Activated T-helper 2 cell treated with anti-CD3 and anti-CD28 coated beads, Interferon-gamma antibody, Interleukin-2, Interleukin-4, amounts not matched to agents 10 μg/mL and 5 μg/mL and 100 μg/mL, durations not matched to agents 14 hours and 24 hours and 36 hours (primary cell): ENCODE data around the gene RGS19. TPM values are rescaled to one million over a fixed set of nuclear protein-coding genes. Genes with fewer than 3 reads are reported as not detected.

Source experiments
- DNase-seq: peaks from one replicate; pipeline ENCODE4 v3.0.0; 2021; ENCODE audit warnings: low spot score
- H3K27ac Mint-ChIP-seq: one replicate; pipeline ENCODE4 v1.8.0; 2021; ENCODE audit warnings: mixed read lengths
- H3K27me3 Mint-ChIP-seq: one replicate; pipeline ENCODE4 v1.8.0; 2021; ENCODE audit warnings: low read depth, mixed read lengths
- H3K36me3 Mint-ChIP-seq: one replicate; pipeline ENCODE4 v1.8.0; 2021; ENCODE audit warnings: low read depth, mixed read lengths
- H3K4me1 Mint-ChIP-seq: one replicate; pipeline ENCODE4 v1.8.0; 2021; ENCODE audit warnings: low read depth, mixed read lengths
- H3K4me3 Mint-ChIP-seq: one replicate; pipeline ENCODE4 v1.8.0; 2021; ENCODE audit warnings: low read depth, mild to moderate bottlenecking, moderate library complexity, mixed read lengths
- H3K9me3 Mint-ChIP-seq: one replicate; pipeline ENCODE4 v1.8.0; 2021; ENCODE audit warnings: mixed read lengths
- intact Hi-C: fragments of 100-400 bp; cut with micrococcal nuclease; formaldehyde crosslinking; loops from one replicate; pipeline ENCODE4 v1.15.1; 2023
- total RNA-seq: library from RNA; stranded (reverse); gene quantifications from 2 replicates; pipeline ENCODE4 v1.2.3, GENCODE V29; 2022

RGS19 gene
- total RNA-seq, 1 donor from 2014 or later = 42.0 TPM

DNA sequence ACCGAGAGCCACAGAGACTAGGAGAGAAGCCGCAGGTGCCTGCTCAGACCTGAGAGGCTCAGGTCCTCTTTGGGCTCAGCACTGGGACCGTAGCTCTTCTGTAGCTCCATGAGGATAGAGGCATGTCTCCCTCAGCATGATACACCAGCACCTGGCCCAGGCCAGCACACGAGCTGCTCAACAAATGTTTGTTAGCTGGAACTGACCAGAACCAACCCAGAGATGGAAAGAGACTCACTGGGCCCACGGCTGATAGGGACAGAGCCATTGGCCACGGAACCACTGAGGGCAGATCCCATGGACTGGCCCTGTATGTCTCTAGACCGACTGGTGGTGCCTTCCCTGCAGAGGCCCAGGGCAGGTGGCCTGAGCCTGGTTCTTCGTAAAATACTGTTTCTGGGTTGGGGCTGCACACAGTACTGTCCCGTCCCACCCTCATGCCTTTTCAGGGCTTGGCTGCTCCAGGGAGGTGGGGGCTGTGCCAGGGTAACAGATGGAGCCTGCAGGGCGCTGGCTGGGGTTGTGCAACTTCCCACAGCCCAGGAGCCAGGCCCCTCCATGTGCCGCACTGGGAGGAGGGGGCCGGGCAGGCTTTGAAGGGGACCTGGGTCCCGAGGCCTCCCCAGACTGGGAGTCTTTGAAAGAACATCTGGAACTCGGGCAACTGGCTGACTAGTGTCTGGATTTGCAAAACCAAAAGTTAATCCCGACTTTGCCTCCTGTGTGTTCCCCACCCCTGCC lies 38.1 kb downstream of the RGS19 start:
- Mint-ChIP-seq H3K27ac (peak overlapping the region; percentile 31), H3K4me1 (peaks cover 25% of the 10 kb centered on the region)
- intact Hi-C loops = no loop called here

GRCh38 chr20:64040231-64041039 lies 38.9 kb downstream of the RGS19 start:
- H3K4me3 Mint-ChIP-seq = no peak overlapping the region
- intact Hi-C loops = no loop called here
- no peaks in the 10 kb centered on the region for H3K9me3 Mint-ChIP-seq
- no peaks in the 10 kb centered on the region for H3K27me3 Mint-ChIP-seq
- DNase-seq = no peak
- H3K4me1 Mint-ChIP-seq = peaks cover 25% of the 10 kb centered on the region
- no peak overlapping the region for H3K27ac Mint-ChIP-seq
- peaks cover under 1% of the 10 kb centered on the region for H3K36me3 Mint-ChIP-seq

More for the DNA sequence above, 38.1 kb downstream of the RGS19 start:
- no peaks in the 10 kb centered on the region for H3K36me3 Mint-ChIP-seq
- peaks cover 4% of the 10 kb centered on the region for H3K27me3 Mint-ChIP-seq
- no peaks in the 10 kb centered on the region for H3K9me3 Mint-ChIP-seq
- peak overlapping the region; percentile 57 for H3K4me3 Mint-ChIP-seq
- DNase-seq = no peak

DNA sequence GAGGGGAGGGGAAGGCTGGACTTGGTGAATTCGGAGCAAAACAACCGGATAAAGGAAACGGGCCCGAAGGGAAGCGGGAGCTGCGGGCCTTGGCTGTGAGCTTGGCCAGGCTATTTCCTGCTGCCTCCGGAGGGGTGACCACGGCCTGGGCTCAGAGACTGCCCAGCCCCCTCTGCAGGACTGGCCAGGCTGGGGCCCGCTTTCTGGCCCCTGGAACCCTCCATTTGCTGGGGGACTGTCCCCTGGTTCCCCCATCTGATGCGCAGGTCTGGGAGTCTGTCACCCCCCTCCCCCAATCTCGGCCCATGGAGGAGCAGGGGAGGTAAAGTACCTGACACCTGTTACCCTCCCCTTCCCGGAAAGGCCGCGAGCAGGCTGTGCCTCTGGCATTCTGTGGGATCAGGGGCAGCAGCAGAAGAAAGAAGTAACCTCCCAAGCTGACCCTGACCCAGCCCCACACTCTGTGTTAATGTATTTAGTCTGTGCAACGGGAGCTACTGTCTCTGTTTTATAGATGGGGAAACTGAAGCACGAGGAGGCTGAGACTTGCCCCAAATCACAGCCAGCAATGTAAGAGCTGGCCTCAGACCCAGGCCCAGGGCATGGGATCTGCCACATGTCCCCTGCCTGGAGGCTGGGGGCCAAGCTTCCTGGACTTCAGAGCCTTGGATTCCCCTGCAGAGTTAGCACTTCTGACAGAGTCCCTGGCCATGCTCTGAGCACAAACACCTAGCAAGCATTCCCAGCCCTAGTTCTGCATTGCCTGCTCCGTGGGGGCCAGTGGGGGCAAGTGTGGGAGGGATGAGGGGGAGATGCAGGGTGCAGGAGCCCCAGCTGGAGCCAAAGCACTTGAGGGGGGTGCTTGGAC lies 39.8 kb downstream of the RGS19 start:
- H3K4me1 Mint-ChIP-seq = peaks cover 33% of the 10 kb centered on the region

DNA sequence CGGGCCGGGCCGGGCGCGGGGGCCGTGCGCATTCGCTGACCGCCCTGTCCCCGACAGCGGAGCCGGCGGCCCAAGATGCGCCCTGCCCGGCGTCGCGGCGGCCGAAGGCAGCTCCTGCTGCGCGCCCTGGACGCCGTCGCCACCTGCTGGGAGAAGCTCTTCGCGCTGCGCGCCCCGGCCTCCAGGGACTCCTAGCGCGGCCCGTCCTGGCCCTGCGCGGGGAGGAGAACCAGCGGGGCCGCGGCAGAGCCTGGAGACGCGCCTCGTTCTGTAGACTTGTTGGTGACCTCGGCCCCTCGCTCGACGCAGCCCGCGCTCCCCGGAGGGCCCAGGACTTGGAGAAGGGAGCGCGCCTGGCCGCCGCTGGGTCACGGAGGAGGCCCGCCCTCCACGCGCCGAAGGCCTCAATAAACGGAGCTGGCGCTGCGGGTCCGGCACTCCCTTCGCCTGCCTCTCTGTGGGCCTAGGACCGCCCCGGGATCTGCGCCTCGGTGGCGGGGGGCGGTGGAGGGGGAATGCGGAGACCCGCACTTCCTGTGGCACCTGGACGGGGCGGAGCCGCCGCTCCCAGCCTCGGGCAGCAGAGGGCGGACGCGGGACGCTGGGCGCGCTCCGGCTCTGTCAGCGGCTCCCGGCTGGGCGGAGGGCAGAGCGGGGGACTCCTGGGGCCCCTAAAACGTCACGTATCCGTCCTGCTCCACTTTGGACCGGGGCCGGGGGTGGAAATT lies 40.6 kb downstream of the RGS19 start:
- peaks cover 38% of the 10 kb centered on the region for H3K4me1 Mint-ChIP-seq
- peaks cover 9% of the 10 kb centered on the region for H3K36me3 Mint-ChIP-seq
- no peaks in the 10 kb centered on the region for H3K27me3 Mint-ChIP-seq
- H3K4me3 Mint-ChIP-seq = peak overlapping the region; percentile 66
- peak; percentile 73 for DNase-seq
- intact Hi-C loops = loop anchor here (1.0 to 10.0 kb wide), 2 partner anchors 58 to 144 kb away; partner anchors contain the start of gene DNAJC5
- H3K27ac Mint-ChIP-seq = no peak overlapping the region
- no peaks in the 10 kb centered on the region for H3K9me3 Mint-ChIP-seq

More for the DNA sequence above, 39.8 kb downstream of the RGS19 start:
- H3K27me3 Mint-ChIP-seq = no peaks in the 10 kb centered on the region
- peak overlapping the region; percentile 4 for H3K27ac Mint-ChIP-seq
- peaks cover 3% of the 10 kb centered on the region for H3K36me3 Mint-ChIP-seq
- H3K4me3 Mint-ChIP-seq = peak overlapping the region; percentile 64
- no peaks in the 10 kb centered on the region for H3K9me3 Mint-ChIP-seq
- intact Hi-C loops = loop anchor here (1.0 to 10.0 kb wide), 2 partner anchors 59 to 145 kb away; partner anchors contain the start of gene DNAJC5
- DNase-seq = no peak

DNA sequence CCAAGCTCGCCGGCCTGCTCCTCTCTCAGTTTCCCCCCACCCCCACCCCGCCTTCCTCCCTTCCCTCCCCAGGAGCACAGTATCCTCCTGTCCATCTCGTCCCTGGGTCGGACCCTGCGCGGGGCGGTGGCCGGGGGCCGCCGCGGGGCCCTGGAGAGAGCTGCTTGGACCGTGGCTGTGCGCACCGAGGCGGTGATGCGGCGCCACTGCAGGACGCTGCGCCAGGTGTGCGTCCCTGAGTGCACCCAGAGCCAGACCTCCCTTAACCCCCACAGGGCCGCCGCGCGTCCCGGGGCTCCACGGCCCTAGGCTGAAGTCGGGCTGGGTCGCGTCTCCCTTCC lies 41.1 kb downstream of the RGS19 start:
- peak overlapping the region; percentile 74 for H3K4me3 Mint-ChIP-seq
- peaks cover 10% of the 10 kb centered on the region for H3K36me3 Mint-ChIP-seq
- H3K27ac Mint-ChIP-seq = no peak overlapping the region
- H3K4me1 Mint-ChIP-seq = peaks cover 38% of the 10 kb centered on the region
- H3K9me3 Mint-ChIP-seq = no peaks in the 10 kb centered on the region
- intact Hi-C loops = loop anchor here (10.0 kb wide), 1 partner anchor 143 kb away; the partner anchor contains the start of gene DNAJC5
- no peak for DNase-seq
- H3K27me3 Mint-ChIP-seq = no peaks in the 10 kb centered on the region

GRCh38 chr20:64037498-64038213 lies 41.7 kb downstream of the RGS19 start:
- Mint-ChIP-seq H3K27me3 (no peaks in the 10 kb centered on the region), H3K36me3 (peaks cover 10% of the 10 kb centered on the region), H3K27ac (peak overlapping the region; percentile 80), H3K4me1 (peaks cover 38% of the 10 kb centered on the region), H3K9me3 (no peaks in the 10 kb centered on the region), H3K4me3 (peak overlapping the region; percentile 74)
- no peak for DNase-seq
- intact Hi-C loops = loop anchor here (10.0 kb wide), 1 partner anchor 143 kb away; the partner anchor contains the start of gene DNAJC5

DNA sequence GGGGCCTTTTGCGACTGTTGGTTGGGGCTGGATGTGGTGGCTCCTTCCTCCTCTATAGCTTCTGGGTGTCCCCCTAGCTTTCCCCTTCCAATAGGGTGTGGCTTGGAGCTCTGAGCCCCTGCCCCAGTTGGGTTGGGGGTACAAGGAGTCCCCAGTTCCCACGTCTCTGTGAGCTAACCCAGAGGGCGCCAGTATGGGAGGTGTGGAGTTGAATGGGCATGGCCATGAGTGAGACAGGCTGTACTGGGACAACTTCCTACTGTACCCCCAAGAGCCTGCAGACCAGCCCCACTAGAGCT lies 42.2 kb downstream of the RGS19 start:
- Mint-ChIP-seq H3K4me1 (peaks cover 37% of the 10 kb centered on the region), H3K27me3 (no peaks in the 10 kb centered on the region)
- no peak for DNase-seq

GRCh38 chr20:64036346-64037198 lies 42.7 kb downstream of the RGS19 start:
- peaks cover 15% of the 10 kb centered on the region for H3K36me3 Mint-ChIP-seq
- no peaks in the 10 kb centered on the region for H3K27me3 Mint-ChIP-seq
- DNase-seq = no peak
- intact Hi-C loops = loop anchor here (10.0 kb wide), 1 partner anchor 142 kb away; the partner anchor contains the start of gene DNAJC5
- H3K4me3 Mint-ChIP-seq = peak overlapping the region; percentile 8
- H3K9me3 Mint-ChIP-seq = no peaks in the 10 kb centered on the region
- peak overlapping the region; percentile 63 for H3K27ac Mint-ChIP-seq
- peaks cover 37% of the 10 kb centered on the region for H3K4me1 Mint-ChIP-seq

More for the DNA sequence above, 42.2 kb downstream of the RGS19 start:
- Mint-ChIP-seq H3K4me3 (peak overlapping the region; percentile 74), H3K36me3 (peaks cover 13% of the 10 kb centered on the region), H3K9me3 (no peaks in the 10 kb centered on the region), H3K27ac (peak overlapping the region; percentile 63)
- intact Hi-C loops = loop anchor here (10.0 kb wide), 1 partner anchor 142 kb away; the partner anchor contains the start of gene DNAJC5

DNA sequence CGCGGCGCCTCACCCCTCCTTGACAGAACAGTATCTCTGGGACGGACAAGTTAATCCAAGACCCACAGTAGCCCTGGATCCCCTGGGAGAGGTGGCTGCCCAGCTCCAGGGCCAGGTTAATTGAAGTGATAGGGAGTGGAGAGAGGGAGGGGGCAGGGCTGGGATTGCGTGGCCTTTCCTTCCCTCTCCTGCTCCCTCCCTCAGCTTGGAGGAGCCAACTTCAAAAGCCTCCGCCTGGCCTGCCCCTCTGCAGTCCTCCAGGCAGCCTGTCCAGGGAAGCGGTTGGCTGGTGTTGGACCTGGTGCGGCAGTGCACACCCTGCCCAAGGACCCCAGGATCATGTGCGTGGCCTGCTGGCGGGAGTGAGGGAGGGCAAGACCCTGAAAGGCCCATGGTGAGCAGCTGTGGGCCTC lies 43.4 kb downstream of the RGS19 start, which contains the start of gene C20orf204:
Gene C20orf204 (plus strand): TSS at position 250 of the 413 bp plus-strand sequence. CDS start 142 bp downstream, at position 392.
- no peaks in the 10 kb centered on the region for H3K27me3 Mint-ChIP-seq
- DNase-seq = no peak
- H3K27ac Mint-ChIP-seq = peak within 1 kb of the TSS; percentile 96
- no peaks in the 10 kb centered on the region for H3K9me3 Mint-ChIP-seq
- H3K4me3 Mint-ChIP-seq = peak within 1 kb of the TSS; percentile 62
- H3K36me3 Mint-ChIP-seq = peaks cover 20% of the 10 kb centered on the region
- H3K4me1 Mint-ChIP-seq = peaks cover 35% of the 10 kb centered on the region
- intact Hi-C loops = loop anchor here (10.0 kb wide), 1 partner anchor 141 kb away; the partner anchor contains the start of gene DNAJC5

DNA sequence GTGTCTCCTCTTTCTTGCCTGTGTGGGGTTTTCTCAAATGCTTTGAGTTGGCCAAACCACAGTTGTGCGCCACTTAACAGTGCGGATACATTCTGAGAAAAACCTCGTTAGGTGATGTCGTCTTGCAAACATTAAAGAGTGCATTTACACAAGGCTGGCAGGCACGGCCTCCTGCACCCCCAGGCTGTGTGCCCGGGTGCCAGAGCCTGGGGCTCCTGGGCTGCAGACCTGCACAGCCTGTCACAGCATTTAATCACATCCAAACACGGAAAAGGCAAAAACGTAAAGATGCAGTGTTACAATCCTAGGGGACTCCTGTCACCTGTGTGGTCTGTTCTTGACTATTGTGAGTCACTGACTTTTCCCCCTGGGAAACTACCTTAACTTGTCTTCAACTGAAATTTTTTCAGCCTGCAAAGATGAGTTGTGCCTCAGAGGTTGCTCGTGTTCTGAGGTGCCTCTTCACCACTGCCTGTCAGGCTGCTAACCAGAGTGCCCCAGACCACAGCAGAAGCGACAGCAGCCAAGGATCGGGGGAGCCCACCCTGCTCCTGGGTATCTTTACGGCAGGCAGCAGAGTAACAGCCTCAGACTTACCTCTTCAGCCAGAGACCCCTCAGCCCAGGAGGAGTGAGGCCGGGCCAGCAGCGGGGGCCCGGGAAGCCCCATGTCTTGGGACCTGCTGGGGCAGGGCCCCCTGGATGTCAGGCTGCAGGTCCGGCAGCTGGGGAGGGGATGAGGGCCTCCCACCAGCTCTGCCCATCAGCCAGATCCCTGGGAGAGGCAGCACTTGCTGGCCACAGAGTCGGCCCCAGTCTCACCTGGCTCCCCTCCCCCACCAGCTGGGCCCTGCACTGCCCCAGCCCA lies 44.0 kb downstream of the RGS19 start:
- Mint-ChIP-seq H3K36me3 (peaks cover 26% of the 10 kb centered on the region), H3K9me3 (no peaks in the 10 kb centered on the region), H3K4me3 (peak overlapping the region; percentile 62), H3K4me1 (peaks cover 35% of the 10 kb centered on the region), H3K27me3 (no peaks in the 10 kb centered on the region), H3K27ac (peak overlapping the region; percentile 96)
- intact Hi-C loops = loop anchor here (10.0 kb wide), 1 partner anchor 140 kb away; the partner anchor contains the start of gene DNAJC5
- peak; percentile 35 for DNase-seq
